Measurements from ENCODE around the gene DIAPH1.

The DIAPH1 gene

GRCh38 chr5:141657937-141658545, 39.2 kb upstream of the DIAPH1 start:
- DNase-seq (ENCODE audit: low spot score): peak; percentile 92
- POLR2A ChIA-PET (ENCODE audit: low non-redundant PET): interaction anchor here (0.5 kb wide), 1 partner anchor 340 kb away, joined by 6 read pairs; no protein-coding TSS in a partner anchor
- TF ChIP-seq CTCF (conservative IDR thresholded peaks at IDR 0.05; ENCODE audit: low read depth): no peak
- CTCF ChIA-PET: interaction anchor here (0.6 to 2.0 kb wide), 3 partner anchors 11 to 221 kb away, joined by 3 to 5 read pairs (median 3); no protein-coding TSS in a partner anchor
- H3K27ac ChIP-seq: no peak overlapping the region

DNA sequence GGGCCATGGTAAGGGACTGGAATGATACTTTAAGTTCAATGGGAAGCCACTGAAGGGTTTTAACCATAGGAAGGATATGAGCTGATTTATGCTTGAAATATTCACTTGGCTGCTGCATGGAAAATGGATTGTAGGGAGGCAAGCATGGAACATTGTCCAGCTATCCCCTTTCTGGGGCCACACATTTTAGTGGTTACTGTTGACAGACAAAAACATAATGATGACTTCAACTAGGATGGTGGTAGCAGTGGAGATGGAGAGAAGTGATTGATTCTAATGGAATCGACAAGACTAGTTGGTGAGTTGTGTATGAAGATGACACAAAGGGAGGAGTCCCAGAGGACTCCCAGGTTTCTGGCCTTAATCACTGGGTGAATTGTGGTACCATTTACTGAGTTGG, 38.6 kb upstream of the DIAPH1 start:
- no peak overlapping the region for H3K27ac ChIP-seq
- ChIA-PET POLR2A (ENCODE audit: low non-redundant PET) (no interaction called here), CTCF (interaction anchor here (1.2 kb wide), 1 partner anchor 12 kb away, joined by 3 read pairs; no protein-coding TSS in a partner anchor)
- TF ChIP-seq CTCF (conservative IDR thresholded peaks at IDR 0.05; ENCODE audit: low read depth): no peak
- no peak for DNase-seq (ENCODE audit: low spot score)

- ChIA-PET CTCF (no interaction called here), POLR2A (ENCODE audit: low non-redundant PET) (no interaction called here)
- no peak for DNase-seq (ENCODE audit: low spot score)
- no peak overlapping the region for H3K27ac ChIP-seq
- TF ChIP-seq CTCF (conservative IDR thresholded peaks at IDR 0.05; ENCODE audit: low read depth): no peak
Measured at GRCh38 chr5:141656396-141656795, 37.6 kb upstream of the DIAPH1 start.

DNA sequence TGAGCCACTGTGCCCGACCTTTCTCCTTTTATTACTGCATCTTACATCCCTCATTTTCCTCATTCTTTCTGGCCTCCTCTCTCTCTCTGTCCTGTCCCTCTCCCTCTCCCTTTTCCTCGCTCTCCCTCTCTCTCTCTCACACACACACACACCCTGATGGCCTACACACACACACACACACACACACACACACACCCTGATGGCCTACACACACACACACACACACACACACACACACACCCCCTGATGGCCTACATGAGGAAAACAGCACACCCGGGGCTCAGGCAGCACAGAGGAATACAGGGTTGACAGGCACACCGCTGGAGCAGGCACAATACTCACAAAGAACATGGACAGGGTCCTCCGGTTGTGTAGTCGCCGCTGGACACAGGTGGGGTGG, 36.2 kb upstream of the DIAPH1 start:
- H3K27ac ChIP-seq: no peak overlapping the region
- no peak for TF ChIP-seq CTCF (conservative IDR thresholded peaks at IDR 0.05; ENCODE audit: low read depth)
- CTCF ChIA-PET: interaction anchor here (0.6 kb wide), 1 partner anchor 11 kb away, joined by 5 read pairs; no protein-coding TSS in a partner anchor
- DNase-seq (ENCODE audit: low spot score): no peak
- POLR2A ChIA-PET (ENCODE audit: low non-redundant PET): no interaction called here

DNA sequence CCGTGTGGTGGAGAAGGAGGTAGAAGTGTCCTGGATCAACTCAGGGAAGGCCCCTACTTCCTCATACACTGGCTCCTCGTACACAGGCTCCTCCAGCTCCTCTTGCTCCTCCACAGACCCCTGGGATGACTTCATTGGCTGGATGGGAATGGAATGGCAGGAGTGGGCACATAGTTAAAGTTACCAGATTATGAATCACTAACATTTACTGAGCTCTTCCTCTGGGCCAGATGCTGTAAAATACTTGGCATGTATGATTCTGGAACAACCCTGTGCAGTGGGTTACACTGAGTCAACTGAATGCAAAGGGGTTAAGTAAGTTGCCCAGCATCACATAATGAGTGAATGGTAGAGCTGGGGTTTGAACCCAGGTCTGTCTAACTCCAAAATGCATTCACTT, 35.5 kb upstream of the DIAPH1 start:
- no peak for TF ChIP-seq CTCF (conservative IDR thresholded peaks at IDR 0.05; ENCODE audit: low read depth)
- POLR2A ChIA-PET (ENCODE audit: low non-redundant PET): no interaction called here
- DNase-seq (ENCODE audit: low spot score): no peak
- CTCF ChIA-PET: interaction anchor here (0.6 to 1.0 kb wide), 4 partner anchors 10 to 262 kb away, joined by 3 to 7 read pairs (median 4); no protein-coding TSS in a partner anchor
- H3K27ac ChIP-seq: no peak overlapping the region

DNA sequence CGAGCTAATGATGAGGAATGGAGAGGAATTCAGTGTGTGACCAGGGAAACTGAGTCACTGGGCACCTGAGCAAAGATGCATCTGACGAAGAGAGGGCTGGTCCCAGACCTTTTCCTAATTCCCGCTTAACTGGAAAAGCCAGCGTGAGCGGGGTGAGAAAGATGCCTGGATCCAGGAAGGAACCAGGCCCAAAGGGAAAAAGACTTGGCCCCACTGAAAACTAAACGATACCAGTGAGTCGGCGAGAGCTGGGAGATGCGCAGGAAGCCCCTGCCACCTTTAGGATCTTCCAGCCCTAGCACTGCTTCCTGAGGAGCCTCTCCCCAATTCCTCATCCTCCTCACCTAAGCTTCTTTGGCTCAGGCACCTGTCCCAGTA, 32.9 kb upstream of the DIAPH1 start:
- DNase-seq (ENCODE audit: low spot score): peak; percentile 61
- TF ChIP-seq CTCF (conservative IDR thresholded peaks at IDR 0.05; ENCODE audit: low read depth): no peak
- peak overlapping the region; percentile 46 for H3K27ac ChIP-seq
- CTCF ChIA-PET: interaction anchor here (0.6 to 3.0 kb wide), 3 partner anchors 13 to 255 kb away, joined by 4 to 11 read pairs (median 5); no protein-coding TSS in a partner anchor
- POLR2A ChIA-PET (ENCODE audit: low non-redundant PET): no interaction called here
